WI38 (cell line): ENCODE results near the gene S100A8.

Source experiments
- H3K4me3 ChIP-seq: 2 replicates; pipeline ENCODE4 v1.5.1; 2011; ENCODE audit warnings: low read depth, mild to moderate bottlenecking, control low read depth, low read length
- TF ChIP-seq, protein P1 (sequence below): IDR thresholded peaks from 2 replicates; pipeline ENCODE4 v1.5.1; 2012; ENCODE audit warnings: low read depth, mild to moderate bottlenecking, control low read depth, low read length

The S100A8 gene

GRCh38 chr1:153392822-153393221 is 1.9 kb upstream of the S100A8 start:
- TF ChIP-seq, protein P1, sequence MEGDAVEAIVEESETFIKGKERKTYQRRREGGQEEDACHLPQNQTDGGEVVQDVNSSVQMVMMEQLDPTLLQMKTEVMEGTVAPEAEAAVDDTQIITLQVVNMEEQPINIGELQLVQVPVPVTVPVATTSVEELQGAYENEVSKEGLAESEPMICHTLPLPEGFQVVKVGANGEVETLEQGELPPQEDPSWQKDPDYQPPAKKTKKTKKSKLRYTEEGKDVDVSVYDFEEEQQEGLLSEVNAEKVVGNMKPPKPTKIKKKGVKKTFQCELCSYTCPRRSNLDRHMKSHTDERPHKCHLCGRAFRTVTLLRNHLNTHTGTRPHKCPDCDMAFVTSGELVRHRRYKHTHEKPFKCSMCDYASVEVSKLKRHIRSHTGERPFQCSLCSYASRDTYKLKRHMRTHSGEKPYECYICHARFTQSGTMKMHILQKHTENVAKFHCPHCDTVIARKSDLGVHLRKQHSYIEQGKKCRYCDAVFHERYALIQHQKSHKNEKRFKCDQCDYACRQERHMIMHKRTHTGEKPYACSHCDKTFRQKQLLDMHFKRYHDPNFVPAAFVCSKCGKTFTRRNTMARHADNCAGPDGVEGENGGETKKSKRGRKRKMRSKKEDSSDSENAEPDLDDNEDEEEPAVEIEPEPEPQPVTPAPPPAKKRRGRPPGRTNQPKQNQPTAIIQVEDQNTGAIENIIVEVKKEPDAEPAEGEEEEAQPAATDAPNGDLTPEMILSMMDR = no peak
- no peak overlapping the region for H3K4me3 ChIP-seq

DNA sequence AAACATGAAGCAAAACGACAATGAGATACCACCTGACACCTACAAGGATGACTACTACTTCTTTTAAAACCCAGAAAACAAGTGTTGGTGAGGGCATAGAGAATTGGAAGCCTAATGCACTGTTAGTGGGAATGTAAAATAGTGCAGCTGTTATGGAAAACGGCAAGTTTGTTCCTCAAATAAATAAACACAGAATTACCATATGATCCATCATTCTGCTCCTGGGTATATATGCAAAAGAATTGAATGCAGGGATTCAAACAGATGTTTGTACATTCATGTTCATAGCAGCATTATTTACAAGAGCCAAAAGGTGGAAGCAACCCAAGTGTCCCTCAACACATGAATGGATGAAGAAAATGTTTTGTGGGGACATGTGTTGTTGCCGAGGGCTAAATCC is 1.4 kb upstream of the S100A8 start:
- TF ChIP-seq, protein P1 = no peak
- H3K4me3 ChIP-seq = no peak overlapping the region

GRCh38 chr1:153389973-153390879 is 647 bp downstream of the S100A8 start:
- TF ChIP-seq, protein P1 = no peak
- H3K4me3 ChIP-seq = no peak overlapping the region

DNA sequence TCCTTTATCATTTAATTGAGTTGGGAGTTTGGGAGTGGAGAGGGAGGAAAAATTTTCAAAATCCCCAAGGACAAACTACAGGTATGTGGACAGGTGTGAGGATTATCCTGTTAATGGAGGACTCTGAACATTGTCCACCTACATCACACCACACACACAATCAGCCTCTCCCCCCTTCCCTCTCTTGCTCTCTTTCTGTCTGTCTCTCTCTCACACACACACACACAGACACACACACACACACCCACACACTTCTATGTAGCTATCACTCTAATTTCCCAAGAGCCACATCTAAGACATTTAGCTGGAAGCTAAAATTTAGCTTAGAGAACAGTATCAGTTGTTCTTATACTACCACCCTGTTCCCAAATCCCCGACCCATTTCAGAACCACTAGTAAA is 1.5 kb downstream of the S100A8 start:
- TF ChIP-seq, protein P1 = no peak
- no peak overlapping the region for H3K4me3 ChIP-seq

DNA sequence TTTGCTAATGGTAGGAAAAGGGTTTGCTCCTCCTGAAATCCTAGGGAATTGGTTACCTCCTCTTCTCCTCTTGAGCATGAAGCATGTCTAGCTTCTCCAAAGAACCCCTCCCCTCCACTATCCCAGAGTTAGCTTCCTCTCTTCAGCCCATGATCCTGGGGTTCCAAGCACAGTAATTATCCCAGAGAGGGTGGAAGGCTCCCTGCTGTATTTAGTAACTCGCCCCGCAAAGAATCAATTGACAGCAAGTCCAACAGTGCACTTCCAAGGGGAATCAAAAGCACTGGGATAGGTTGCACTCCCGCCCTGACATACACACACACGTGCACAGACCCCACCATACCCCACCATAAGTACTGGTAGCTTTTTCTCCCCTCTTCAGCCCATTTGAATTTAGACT is 3.1 kb downstream of the S100A8 start:
- TF ChIP-seq, protein P1 = no peak
- H3K4me3 ChIP-seq = no peak overlapping the region

DNA sequence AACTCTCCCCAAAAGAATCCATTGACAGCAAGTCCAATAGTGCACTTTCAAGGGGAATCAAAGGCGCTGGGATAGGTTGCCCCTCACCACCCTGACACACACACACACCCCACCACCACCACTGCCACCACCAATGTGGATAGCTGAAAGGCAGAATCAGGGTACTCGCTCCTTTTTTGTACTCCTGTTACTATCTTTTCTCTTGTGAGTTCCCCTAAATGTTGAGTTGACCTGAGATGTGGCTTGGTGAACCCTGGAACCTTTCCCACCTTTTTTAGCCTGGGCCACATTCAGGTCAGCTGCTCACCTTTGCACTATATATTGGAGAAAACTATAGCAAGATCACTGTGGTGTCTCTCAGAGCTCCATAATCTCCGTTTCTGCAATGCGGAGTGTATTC is 3.9 kb downstream of the S100A8 start:
- TF ChIP-seq, protein P1 = no peak
- no peak overlapping the region for H3K4me3 ChIP-seq

DNA sequence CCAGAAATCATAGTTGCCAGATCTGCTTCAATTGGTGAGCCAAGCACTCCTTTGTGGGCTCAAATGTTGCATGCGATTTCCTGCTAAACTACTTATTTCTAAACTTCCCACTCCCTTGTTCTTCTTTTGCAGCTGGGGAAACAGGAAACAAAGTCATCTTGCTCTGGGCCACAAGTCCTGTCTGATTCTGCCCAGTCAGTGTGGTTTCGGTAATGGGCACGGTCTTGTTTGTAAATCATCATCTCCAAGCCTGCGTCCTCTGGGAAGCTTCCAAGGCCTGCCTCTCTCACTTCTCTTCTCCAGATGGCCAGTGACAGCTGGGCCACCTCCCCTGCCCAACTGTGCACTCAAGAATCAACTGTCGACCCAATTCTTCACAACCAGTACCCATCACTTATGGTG is 4.4 kb downstream of the S100A8 start:
- TF ChIP-seq, protein P1 = no peak
- no peak overlapping the region for H3K4me3 ChIP-seq
